GM18907 (cell line): ENCODE data around the gene GATAD2A.

Experiments used
- ATAC-seq: cut with Tn5 transposase; IDR thresholded peaks from one replicate; pipeline ENCODE4 v1.9.1; 2021; ENCODE audit warnings: mild to moderate bottlenecking, moderate library complexity; ENCODE audit not compliant: unreplicated experiment

Gene GATAD2A

DNA sequence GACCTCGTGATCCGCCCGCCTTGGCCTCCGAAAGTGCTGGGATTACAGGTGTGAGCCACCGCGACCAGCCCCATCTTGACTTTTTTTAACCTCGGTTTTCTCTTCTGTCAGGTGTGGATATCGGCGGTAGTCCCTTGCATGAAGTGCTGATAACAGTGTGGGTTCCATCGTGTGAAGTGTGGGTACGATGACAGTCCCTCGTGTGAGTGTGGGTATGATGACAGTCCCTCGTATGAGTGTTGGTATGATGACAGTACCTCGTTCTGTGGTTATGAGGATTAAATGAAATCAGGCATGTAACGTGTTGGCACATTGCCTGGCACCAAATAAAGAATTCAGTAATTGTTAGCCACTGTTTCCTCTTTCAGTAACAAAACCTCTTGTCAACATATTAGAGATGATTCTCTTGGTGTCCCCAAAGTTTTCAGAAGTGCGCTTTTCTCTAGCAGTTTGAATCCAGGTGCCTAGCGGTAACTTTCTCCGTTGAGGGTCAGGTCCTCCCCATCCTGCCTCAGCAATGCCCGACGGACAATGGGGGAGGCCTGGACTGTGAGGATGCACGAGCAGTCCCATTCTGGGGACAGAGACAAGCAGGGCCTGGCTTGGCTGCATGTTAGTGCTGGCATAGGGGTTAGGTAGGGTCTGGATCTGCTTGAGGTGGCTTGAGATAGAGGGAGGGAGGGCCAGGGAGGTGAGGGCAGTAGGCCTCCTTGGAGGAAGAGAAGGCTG is 15.3 kb downstream of the GATAD2A start:
- no peak for ATAC-seq

DNA sequence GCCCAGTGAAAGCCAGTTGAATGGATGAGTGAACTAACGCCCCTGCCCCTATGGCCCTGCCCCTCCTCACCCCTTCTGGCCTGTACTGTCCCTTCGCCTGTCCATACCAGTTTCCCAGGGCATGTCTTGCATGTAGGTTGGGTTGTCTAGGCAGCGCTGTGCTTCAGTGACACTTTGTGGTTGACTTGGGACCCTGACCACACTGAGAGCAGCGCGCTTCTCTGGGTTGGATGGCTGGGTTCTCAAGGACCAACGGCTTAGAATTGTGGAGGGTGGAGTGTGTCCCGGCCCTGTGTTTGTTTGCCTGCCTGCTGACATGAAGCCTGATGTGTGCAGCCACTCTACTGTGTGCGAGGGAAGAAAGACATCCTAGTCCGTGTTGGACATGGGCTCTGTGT is 15.8 kb downstream of the GATAD2A start:
- ATAC-seq, result no peak

GRCh38 chr19:19422156-19422555 is 16.7 kb downstream of the GATAD2A start:
- ATAC-seq, result no peak

GRCh38 chr19:19423322-19423721 is 17.8 kb downstream of the GATAD2A start:
- ATAC-seq, result no peak

GRCh38 chr19:19425170-19425875 is 19.8 kb downstream of the GATAD2A start:
- no peak for ATAC-seq

DNA sequence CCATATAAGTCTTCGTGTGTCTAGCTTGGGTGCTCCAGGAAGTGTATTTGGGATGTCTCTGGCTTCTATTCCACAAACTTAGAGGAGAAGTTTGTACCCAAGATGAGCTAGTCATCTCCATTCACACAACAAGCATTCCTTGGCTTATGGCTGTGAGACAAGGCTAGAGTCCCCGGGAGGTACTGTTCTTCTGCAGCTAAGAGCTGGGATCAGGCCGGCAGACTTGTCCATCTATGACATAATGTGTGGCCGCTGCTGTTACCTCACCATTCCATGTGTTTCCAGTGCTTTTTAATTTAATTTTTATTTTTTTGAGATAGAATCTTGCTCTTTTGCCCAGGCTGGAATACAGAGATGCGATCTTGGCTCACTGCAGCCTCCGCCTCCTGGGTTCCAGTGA is 20.7 kb downstream of the GATAD2A start:
- ATAC-seq, result no peak

DNA sequence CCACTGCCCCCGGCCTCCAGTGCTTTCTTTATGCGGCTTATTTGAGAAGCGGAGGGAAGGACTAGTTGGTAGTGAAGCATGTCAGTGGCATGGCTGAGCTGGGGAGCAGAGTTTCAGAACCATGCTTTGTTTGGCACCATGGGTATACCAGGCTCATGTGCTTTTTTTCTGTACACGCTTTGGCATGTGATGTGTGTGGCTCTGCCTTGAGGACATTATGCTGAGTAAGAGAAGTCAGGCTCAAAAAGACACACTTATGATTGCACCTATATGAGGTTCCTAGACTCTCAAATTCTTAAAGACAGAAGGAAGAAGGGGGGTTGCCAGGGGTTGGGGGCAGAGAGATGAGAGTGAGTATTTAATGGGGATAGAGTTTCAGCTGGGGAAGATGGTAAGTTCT is 21.3 kb downstream of the GATAD2A start:
- ATAC-seq, result no peak

GRCh38 chr19:19427302-19427701 is 21.8 kb downstream of the GATAD2A start:
- no peak for ATAC-seq

DNA sequence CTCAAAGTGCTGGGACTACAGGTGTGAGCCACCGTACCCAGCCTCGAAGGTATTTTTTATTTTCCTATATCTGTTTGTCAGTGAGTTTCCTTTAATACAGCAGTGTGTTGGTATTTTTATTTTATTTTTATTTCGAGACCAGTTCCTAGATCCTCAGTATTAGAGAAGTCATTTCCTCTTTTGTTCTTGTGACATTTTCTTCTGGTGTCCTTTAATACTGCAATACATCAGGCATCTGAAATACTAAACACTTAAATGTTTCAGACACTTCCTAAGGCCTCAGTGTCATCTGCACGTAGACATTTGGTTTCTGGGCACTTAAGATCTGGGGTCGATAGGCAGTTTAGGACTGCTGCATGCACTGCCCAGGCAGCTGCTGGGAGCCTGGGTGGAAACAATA is 22.5 kb downstream of the GATAD2A start:
- ATAC-seq, result no peak

- ATAC-seq, result no peak
Observed at GRCh38 chr19:19428746-19429145, 23.3 kb downstream of the GATAD2A start.

DNA sequence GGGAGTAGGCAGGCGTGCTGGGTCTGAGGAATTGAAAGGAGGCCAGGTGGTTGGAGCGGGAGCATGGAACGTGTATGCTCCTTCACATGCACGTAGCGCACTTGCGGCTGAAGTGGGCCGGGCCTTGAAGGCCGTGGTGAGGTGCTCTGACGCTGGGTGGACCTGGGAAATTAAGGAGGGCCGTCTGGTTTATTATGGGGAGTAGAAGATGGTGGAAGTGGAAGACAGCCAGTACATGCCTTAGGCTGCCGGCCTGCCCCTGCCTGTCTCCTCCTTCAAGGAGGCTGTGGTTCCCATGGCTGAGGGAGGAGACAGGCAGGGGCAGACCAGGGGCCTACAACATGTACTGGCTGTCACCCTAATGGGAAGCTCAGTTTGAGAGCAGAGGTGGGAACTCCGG is 23.9 kb downstream of the GATAD2A start:
- no peak for ATAC-seq

- no peak for ATAC-seq
Observed at GRCh38 chr19:19432732-19433131, 27.3 kb downstream of the GATAD2A start.

DNA sequence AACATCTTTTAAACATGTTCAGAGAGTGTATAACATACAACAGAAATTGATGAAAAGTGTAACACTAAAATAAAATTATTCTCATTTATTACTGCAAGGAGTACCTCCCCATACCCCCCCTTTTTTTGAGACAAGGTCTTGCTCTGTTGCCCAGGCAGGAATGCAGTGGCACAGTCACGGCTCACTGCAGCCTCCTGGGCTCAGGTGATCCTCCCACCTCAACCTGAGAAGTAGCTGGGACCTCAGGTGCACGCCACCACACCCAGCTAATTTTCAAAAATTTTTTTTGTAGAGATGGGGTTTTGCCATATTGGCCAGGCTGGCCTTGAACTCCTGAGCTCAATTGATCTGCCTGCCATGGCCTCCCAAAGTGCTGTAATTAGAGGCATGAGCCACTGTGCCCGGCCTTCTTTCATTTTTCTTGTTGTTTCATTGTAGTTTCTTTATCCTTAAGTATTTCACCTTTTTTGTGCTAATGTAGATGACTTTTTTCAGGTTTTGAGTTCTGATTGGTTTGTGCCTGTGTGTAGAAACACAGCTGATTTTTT is 28.3 kb downstream of the GATAD2A start:
- ATAC-seq, result no peak

DNA sequence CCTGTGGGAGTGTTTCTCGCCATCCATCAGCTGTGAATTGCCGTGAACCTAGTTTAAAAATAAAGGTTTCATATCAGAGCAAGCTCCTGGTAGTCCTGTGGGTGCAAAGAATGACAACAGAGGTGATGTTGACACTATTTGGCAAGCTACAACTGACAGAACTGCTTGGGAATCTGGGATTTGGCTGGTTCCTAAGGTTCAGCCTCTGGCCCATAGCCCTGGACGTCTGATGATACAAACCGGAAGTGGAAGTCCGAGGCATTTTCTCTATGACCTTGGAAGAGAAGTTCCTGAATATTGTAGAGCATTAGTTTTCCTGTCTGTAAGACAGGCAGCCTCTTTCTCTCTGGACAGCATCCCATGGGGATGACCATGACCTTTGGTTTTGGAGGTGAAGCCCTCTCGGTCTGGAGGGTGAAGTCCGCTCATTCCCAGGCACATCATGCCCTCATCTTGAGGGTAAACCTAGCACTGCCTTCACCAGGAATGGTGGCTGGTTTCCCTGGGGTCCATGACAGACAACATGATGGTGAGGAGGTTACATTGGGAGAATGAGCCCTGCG is 29.1 kb downstream of the GATAD2A start:
- no peak for ATAC-seq

GRCh38 chr19:19436137-19436691 is 30.7 kb downstream of the GATAD2A start:
- no peak for ATAC-seq

- no peak for ATAC-seq
Observed at GRCh38 chr19:19438366-19439175, 33.1 kb downstream of the GATAD2A start.

DNA sequence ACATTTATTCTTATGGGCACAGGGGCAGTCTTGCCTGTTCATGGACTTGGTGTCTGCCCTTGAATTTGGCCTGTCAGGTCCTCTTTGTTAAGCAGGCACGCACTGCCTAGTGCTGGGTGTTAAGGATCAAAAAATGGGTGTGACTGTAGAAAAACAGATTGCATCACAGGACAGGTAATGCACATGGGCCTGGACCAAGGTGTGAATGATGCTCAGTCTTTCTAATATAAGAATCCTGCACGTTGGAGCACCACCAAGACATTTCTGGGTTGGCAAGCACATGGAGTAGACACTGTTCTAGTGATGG is 33.7 kb downstream of the GATAD2A start:
- ATAC-seq, result no peak

- no peak for ATAC-seq
Observed at GRCh38 chr19:19443283-19443682, 37.8 kb downstream of the GATAD2A start.

GRCh38 chr19:19443902-19444680 is 38.6 kb downstream of the GATAD2A start:
- no peak for ATAC-seq

- ATAC-seq, result no peak
Observed at GRCh38 chr19:19444681-19445155, 39.2 kb downstream of the GATAD2A start.
